ENCODE measurements around the gene CD302. TPM values are rescaled to one million over a fixed set of nuclear protein-coding genes. Genes with fewer than 3 reads are reported as not detected.

Gene CD302
- polyA plus RNA-seq, 1 donor from 2014 or later = not detected

GRCh38 chr2:159783556-159783955, 14.5 kb downstream of the CD302 start:
- H3K4me2 ChIP-seq (ENCODE audit: low read length) = no peak overlapping the region
- no peaks in the 10 kb centered on the region for H3K9me2 ChIP-seq (ENCODE audit: insufficient read depth, low read length)
- H3K9me3 ChIP-seq (ENCODE audit: low read length) = no peaks in the 10 kb centered on the region
- no peaks in the 10 kb centered on the region for H3K79me2 ChIP-seq (replicated peaks; ENCODE audit: insufficient read depth, low read length)
- no peaks in the 10 kb centered on the region for H3F3A ChIP-seq (ENCODE audit: insufficient read depth, low read length, poor library complexity, severe bottlenecking)
- H3K27ac ChIP-seq (ENCODE audit: low read length) = no peak overlapping the region
- no peaks in the 10 kb centered on the region for H3K27me3 ChIP-seq (ENCODE audit: insufficient read depth, low read depth, low read length)
- no peaks in the 10 kb centered on the region for H4K20me1 ChIP-seq (ENCODE audit: insufficient read depth)
- no peak for TF ChIP-seq RAD21 (conservative IDR thresholded peaks at IDR 0.05)
- no peak overlapping the region for H3K4me3 ChIP-seq (ENCODE audit: low read length)
- H3K9ac ChIP-seq (ENCODE audit: low read length) = no peak overlapping the region
- H2AFZ ChIP-seq (ENCODE audit: low read depth, low read length) = no peak overlapping the region
- H3K36me3 ChIP-seq (ENCODE audit: insufficient read depth, low read length) = no peaks in the 10 kb centered on the region

- no peaks in the 10 kb centered on the region for H3K9me2 ChIP-seq (ENCODE audit: insufficient read depth, low read length)
- no peaks in the 10 kb centered on the region for H4K20me1 ChIP-seq (ENCODE audit: insufficient read depth)
- H3K9me3 ChIP-seq (ENCODE audit: low read length) = no peaks in the 10 kb centered on the region
- H2AFZ ChIP-seq (ENCODE audit: low read depth, low read length) = no peak overlapping the region
- no peak overlapping the region for H3K4me3 ChIP-seq (ENCODE audit: low read length)
- H3K36me3 ChIP-seq (ENCODE audit: insufficient read depth, low read length) = no peaks in the 10 kb centered on the region
- H3F3A ChIP-seq (ENCODE audit: insufficient read depth, low read length, poor library complexity, severe bottlenecking) = no peaks in the 10 kb centered on the region
- H3K27ac ChIP-seq (ENCODE audit: low read length) = no peak overlapping the region
- H3K27me3 ChIP-seq (ENCODE audit: insufficient read depth, low read depth, low read length) = no peaks in the 10 kb centered on the region
- H3K9ac ChIP-seq (ENCODE audit: low read length) = no peak overlapping the region
- no peak for TF ChIP-seq POLR2AphosphoS5 (IDR thresholded peaks at IDR 0.05)
- TF ChIP-seq REST (IDR thresholded peaks at IDR 0.05; ENCODE audit: borderline replicate concordance) = no peak
- no peak for TF ChIP-seq EZH2 (IDR thresholded peaks at IDR 0.05; ENCODE audit: borderline replicate concordance, insufficient read depth, low read length, poor library complexity, severe bottlenecking)
- TF ChIP-seq RAD21 (conservative IDR thresholded peaks at IDR 0.05) = no peak
- no peak for TF ChIP-seq EP300 (conservative IDR thresholded peaks at IDR 0.05; ENCODE audit: poor library complexity, severe bottlenecking)
- no peak for TF ChIP-seq MXI1 (conservative IDR thresholded peaks at IDR 0.05; ENCODE audit: poor library complexity, severe bottlenecking)
- no peak for TF ChIP-seq SMC3 (conservative IDR thresholded peaks at IDR 0.05; ENCODE audit: poor library complexity)
- TF ChIP-seq TAF1 (IDR thresholded peaks at IDR 0.05; ENCODE audit: low read depth) = no peak
- TF ChIP-seq, protein P1, sequence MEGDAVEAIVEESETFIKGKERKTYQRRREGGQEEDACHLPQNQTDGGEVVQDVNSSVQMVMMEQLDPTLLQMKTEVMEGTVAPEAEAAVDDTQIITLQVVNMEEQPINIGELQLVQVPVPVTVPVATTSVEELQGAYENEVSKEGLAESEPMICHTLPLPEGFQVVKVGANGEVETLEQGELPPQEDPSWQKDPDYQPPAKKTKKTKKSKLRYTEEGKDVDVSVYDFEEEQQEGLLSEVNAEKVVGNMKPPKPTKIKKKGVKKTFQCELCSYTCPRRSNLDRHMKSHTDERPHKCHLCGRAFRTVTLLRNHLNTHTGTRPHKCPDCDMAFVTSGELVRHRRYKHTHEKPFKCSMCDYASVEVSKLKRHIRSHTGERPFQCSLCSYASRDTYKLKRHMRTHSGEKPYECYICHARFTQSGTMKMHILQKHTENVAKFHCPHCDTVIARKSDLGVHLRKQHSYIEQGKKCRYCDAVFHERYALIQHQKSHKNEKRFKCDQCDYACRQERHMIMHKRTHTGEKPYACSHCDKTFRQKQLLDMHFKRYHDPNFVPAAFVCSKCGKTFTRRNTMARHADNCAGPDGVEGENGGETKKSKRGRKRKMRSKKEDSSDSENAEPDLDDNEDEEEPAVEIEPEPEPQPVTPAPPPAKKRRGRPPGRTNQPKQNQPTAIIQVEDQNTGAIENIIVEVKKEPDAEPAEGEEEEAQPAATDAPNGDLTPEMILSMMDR (IDR thresholded peaks at IDR 0.05; ENCODE audit: poor library complexity, severe bottlenecking) = no peak
- H3K79me2 ChIP-seq (replicated peaks; ENCODE audit: insufficient read depth, low read length) = no peaks in the 10 kb centered on the region
- no peak overlapping the region for H3K4me2 ChIP-seq (ENCODE audit: low read length)
These were observed 21.7 kb downstream of the CD302 start for GRCh38 chr2:159776321-159776720.

DNA sequence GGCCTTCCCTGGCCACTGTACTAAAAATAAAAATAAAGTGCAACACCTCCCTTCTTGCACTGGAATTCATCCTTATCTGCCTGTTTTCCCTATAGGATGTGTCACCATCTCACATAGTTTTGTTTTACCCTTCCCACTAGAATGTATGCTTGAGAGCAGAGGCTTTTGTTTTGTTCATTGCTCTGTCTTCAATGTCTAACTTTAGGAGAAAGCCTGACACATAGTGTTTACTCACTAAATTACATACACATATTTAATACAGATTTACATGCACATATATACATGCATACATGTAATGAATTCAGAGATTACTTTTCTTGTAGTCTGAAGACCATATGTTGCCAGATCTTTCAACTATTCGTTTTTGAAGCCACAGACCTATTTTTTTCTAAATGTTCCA, 23.0 kb downstream of the CD302 start:
- Histone ChIP-seq H3K9me2 (ENCODE audit: insufficient read depth, low read length) (no peaks in the 10 kb centered on the region), H3K79me2 (replicated peaks; ENCODE audit: insufficient read depth, low read length) (no peaks in the 10 kb centered on the region), H3K4me2 (ENCODE audit: low read length) (no peak overlapping the region), H4K20me1 (ENCODE audit: insufficient read depth) (no peaks in the 10 kb centered on the region), H3K36me3 (ENCODE audit: insufficient read depth, low read length) (no peaks in the 10 kb centered on the region), H3K27me3 (ENCODE audit: insufficient read depth, low read depth, low read length) (no peaks in the 10 kb centered on the region), H3K9ac (ENCODE audit: low read length) (no peak overlapping the region), H3K4me3 (ENCODE audit: low read length) (no peak overlapping the region), H3F3A (ENCODE audit: insufficient read depth, low read length, poor library complexity, severe bottlenecking) (no peaks in the 10 kb centered on the region), H2AFZ (ENCODE audit: low read depth, low read length) (no peak overlapping the region), H3K9me3 (ENCODE audit: low read length) (no peaks in the 10 kb centered on the region), H3K27ac (ENCODE audit: low read length) (no peak overlapping the region)
- TF ChIP-seq EP300 (conservative IDR thresholded peaks at IDR 0.05; ENCODE audit: poor library complexity, severe bottlenecking) (no peak), SMC3 (conservative IDR thresholded peaks at IDR 0.05; ENCODE audit: poor library complexity) (no peak), TAF1 (IDR thresholded peaks at IDR 0.05; ENCODE audit: low read depth) (no peak), REST (IDR thresholded peaks at IDR 0.05; ENCODE audit: borderline replicate concordance) (no peak), POLR2AphosphoS5 (IDR thresholded peaks at IDR 0.05) (no peak), RAD21 (conservative IDR thresholded peaks at IDR 0.05) (no peak)

All from neural cell (in vitro differentiated cells).